ENCODE results near the gene ADAM17.

DNA sequence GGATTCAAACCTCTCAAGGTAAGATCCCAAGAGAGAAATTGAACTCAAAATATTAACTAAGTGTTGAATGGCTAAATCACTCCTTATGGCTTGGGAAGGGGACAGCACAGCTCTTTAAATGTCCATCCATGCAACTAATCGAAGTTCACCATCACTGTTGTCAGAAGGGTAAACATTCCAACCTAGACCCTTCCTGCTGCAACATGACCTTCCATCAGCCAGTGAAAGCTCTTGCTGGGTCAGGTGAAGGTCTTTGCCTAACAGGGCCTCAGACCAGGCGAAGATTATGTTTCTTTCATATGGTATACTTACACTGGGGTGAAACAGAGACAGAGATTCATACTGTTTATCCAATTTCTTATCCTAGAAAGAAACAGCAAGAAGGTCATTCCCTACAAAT lies 64.8 kb downstream of the ADAM17 start:
- TF ChIP-seq POLR2A (IDR thresholded peaks at IDR 0.05) (no peak), CTCF (IDR thresholded peaks at IDR 0.05) (no peak)
